Measurements from ENCODE around the gene URI1. TPM values are rescaled to one million over a fixed set of nuclear protein-coding genes. Genes with fewer than 3 reads are reported as not detected.

URI1 gene
- total RNA-seq, 1 donor from 2014 or later = 45.1 TPM

GRCh38 chr19:30004403-30004802 lies 62.4 kb downstream of the URI1 start:
- Histone ChIP-seq H3K9me3 (peaks cover 4% of the 10 kb centered on the region), H3K4me1 (no peaks in the 10 kb centered on the region), H3K4me3 (no peak overlapping the region), H3K27ac (no peak overlapping the region), H3K27me3 (no peaks in the 10 kb centered on the region), H3K36me3 (peaks cover 6% of the 10 kb centered on the region)
- intact Hi-C loops (cut with DNase I) = no loop called here
- TF ChIP-seq CTCF (IDR thresholded peaks at IDR 0.05) = no peak
- no peak for DNase-seq
- no peak for ATAC-seq

- Histone ChIP-seq H3K36me3 (peaks cover 24% of the 10 kb centered on the region), H3K27me3 (no peaks in the 10 kb centered on the region), H3K4me3 (no peak overlapping the region), H3K9me3 (no peaks in the 10 kb centered on the region), H3K27ac (no peak overlapping the region), H3K4me1 (no peaks in the 10 kb centered on the region)
- ATAC-seq = no peak
- no peak for TF ChIP-seq CTCF (IDR thresholded peaks at IDR 0.05)
- intact Hi-C loops (cut with DNase I) = no loop called here
- DNase-seq = no peak
Observed at GRCh38 chr19:30006207-30006606, 64.2 kb downstream of the URI1 start.

GRCh38 chr19:30008169-30008568 lies 66.1 kb downstream of the URI1 start:
- no peak for DNase-seq
- no peak overlapping the region for H3K27ac ChIP-seq
- no peaks in the 10 kb centered on the region for H3K4me1 ChIP-seq
- H3K9me3 ChIP-seq = no peaks in the 10 kb centered on the region
- no peaks in the 10 kb centered on the region for H3K27me3 ChIP-seq
- peaks cover 37% of the 10 kb centered on the region for H3K36me3 ChIP-seq
- TF ChIP-seq CTCF (IDR thresholded peaks at IDR 0.05) = no peak
- no peak for ATAC-seq
- H3K4me3 ChIP-seq = no peak overlapping the region
- intact Hi-C loops (cut with DNase I) = no loop called here

GRCh38 chr19:30009013-30009412 lies 67.0 kb downstream of the URI1 start:
- H3K9me3 ChIP-seq = no peaks in the 10 kb centered on the region
- no peak overlapping the region for H3K4me3 ChIP-seq
- no peaks in the 10 kb centered on the region for H3K4me1 ChIP-seq
- H3K27ac ChIP-seq = no peak overlapping the region
- H3K27me3 ChIP-seq = no peaks in the 10 kb centered on the region
- DNase-seq (no peak), ATAC-seq (no peak)
- H3K36me3 ChIP-seq = peaks cover 39% of the 10 kb centered on the region
- intact Hi-C loops (cut with DNase I) = no loop called here
- TF ChIP-seq CTCF (IDR thresholded peaks at IDR 0.05) = no peak

GRCh38 chr19:30011051-30011578 lies 69.1 kb downstream of the URI1 start:
- ATAC-seq (no peak), DNase-seq (no peak)
- no peaks in the 10 kb centered on the region for H3K9me3 ChIP-seq
- no peak overlapping the region for H3K27ac ChIP-seq
- H3K4me1 ChIP-seq = no peaks in the 10 kb centered on the region
- intact Hi-C loops (cut with DNase I) = no loop called here
- no peak overlapping the region for H3K4me3 ChIP-seq
- peaks cover 54% of the 10 kb centered on the region for H3K36me3 ChIP-seq
- H3K27me3 ChIP-seq = no peaks in the 10 kb centered on the region
- TF ChIP-seq CTCF (IDR thresholded peaks at IDR 0.05) = no peak

GRCh38 chr19:30014770-30015169 lies 72.7 kb downstream of the URI1 start:
- no peak for DNase-seq
- no peak for TF ChIP-seq CTCF (IDR thresholded peaks at IDR 0.05)
- ATAC-seq = no peak
- no peak overlapping the region for H3K27ac ChIP-seq
- H3K27me3 ChIP-seq = no peaks in the 10 kb centered on the region
- no peak overlapping the region for H3K4me3 ChIP-seq
- H3K9me3 ChIP-seq = no peaks in the 10 kb centered on the region
- intact Hi-C loops (cut with DNase I) = no loop called here
- H3K36me3 ChIP-seq = peaks cover 44% of the 10 kb centered on the region
- H3K4me1 ChIP-seq = no peaks in the 10 kb centered on the region
